Loucy (cell line): ENCODE data around the gene TREML1.

Experiments used
- H2AFZ ChIP-seq: fragments of 200-600 bp; sonication (generic); 2 replicates; pipeline ENCODE4 v1.6.0; 2016; ENCODE audit warnings: antibody characterized with exemption, mild to moderate bottlenecking, low read length, moderate library complexity
- H3F3A ChIP-seq: fragments of 200-600 bp; 2 replicates; pipeline ENCODE4 v1.6.0; 2016; ENCODE audit warnings: antibody characterized with exemption, low read depth, mild to moderate bottlenecking
- H3K27me3 ChIP-seq: fragments of 200-600 bp; sonication (generic); 2 replicates; pipeline ENCODE4 v1.6.1; 2014; ENCODE audit warnings: low read length, mild to moderate bottlenecking; ENCODE audit not compliant: insufficient read depth, poor library complexity, severe bottlenecking
- H3K36me3 ChIP-seq: fragments of 200-600 bp; sonication (generic); 2 replicates; pipeline ENCODE4 v1.6.1; 2016; ENCODE audit warnings: low read length; ENCODE audit not compliant: insufficient read depth
- H3K4me1 ChIP-seq: fragments of 200-600 bp; sonication (generic); 2 replicates; pipeline ENCODE4 v1.5.1; 2014; ENCODE audit warnings: low read length, mild to moderate bottlenecking; ENCODE audit not compliant: insufficient read depth, poor library complexity, severe bottlenecking
- H3K4me2 ChIP-seq: fragments of 200-600 bp; sonication (generic); 2 replicates; pipeline ENCODE4 v1.6.0; 2014; ENCODE audit warnings: antibody characterized with exemption, low read length, low read depth, mild to moderate bottlenecking; ENCODE audit not compliant: poor library complexity, severe bottlenecking
- H3K4me3 ChIP-seq: fragments of 200-600 bp; sonication (generic); 2 replicates; pipeline ENCODE4 v1.5.1; 2014; ENCODE audit warnings: low read length, mild to moderate bottlenecking, mixed read lengths; ENCODE audit not compliant: poor library complexity, severe bottlenecking
- H3K79me2 ChIP-seq: fragments of 200-600 bp; sonication (generic); 2 replicates; pipeline ENCODE4 v1.6.1; 2014; ENCODE audit warnings: low read length; ENCODE audit not compliant: insufficient read depth
- H3K9ac ChIP-seq: fragments of 200-600 bp; sonication (generic); 2 replicates; pipeline ENCODE4 v1.6.0; 2014; ENCODE audit warnings: mild to moderate bottlenecking, low read depth, low read length, moderate library complexity; ENCODE audit not compliant: poor library complexity, severe bottlenecking
- H3K9me2 ChIP-seq: fragments of 200-600 bp; sonication (generic); replicated peaks from 2 replicates; pipeline ENCODE4 v1.6.1; 2016; ENCODE audit warnings: low read depth, low read length, mixed read lengths
- H3K9me3 ChIP-seq: fragments of 200-600 bp; sonication (generic); 2 replicates; pipeline ENCODE4 v1.6.1; 2014; ENCODE audit warnings: mild to moderate bottlenecking, antibody characterized with exemption, low read length, low read depth; ENCODE audit not compliant: insufficient read depth
- H4K20me1 ChIP-seq: fragments of 200-600 bp; sonication (generic); 2 replicates; pipeline ENCODE4 v1.6.0; 2014; ENCODE audit warnings: antibody characterized with exemption, low read length, mild to moderate bottlenecking; ENCODE audit not compliant: insufficient read depth, poor library complexity, severe bottlenecking
- EZH2phosphoT487 ChIP-seq: fragments of 200-600 bp; IDR thresholded peaks from 2 replicates; pipeline ENCODE4 v1.6.1; 2018; ENCODE audit warnings: antibody characterized with exemption, mild to moderate bottlenecking, moderate library complexity, borderline replicate concordance
- TF ChIP-seq, protein P1 (sequence below): fragments of 200-600 bp; sonication (generic); conservative IDR thresholded peaks from 2 replicates; pipeline ENCODE4 v1.5.1; 2014; ENCODE audit warnings: mild to moderate bottlenecking, antibody characterized with exemption, low read length

Gene TREML1

DNA sequence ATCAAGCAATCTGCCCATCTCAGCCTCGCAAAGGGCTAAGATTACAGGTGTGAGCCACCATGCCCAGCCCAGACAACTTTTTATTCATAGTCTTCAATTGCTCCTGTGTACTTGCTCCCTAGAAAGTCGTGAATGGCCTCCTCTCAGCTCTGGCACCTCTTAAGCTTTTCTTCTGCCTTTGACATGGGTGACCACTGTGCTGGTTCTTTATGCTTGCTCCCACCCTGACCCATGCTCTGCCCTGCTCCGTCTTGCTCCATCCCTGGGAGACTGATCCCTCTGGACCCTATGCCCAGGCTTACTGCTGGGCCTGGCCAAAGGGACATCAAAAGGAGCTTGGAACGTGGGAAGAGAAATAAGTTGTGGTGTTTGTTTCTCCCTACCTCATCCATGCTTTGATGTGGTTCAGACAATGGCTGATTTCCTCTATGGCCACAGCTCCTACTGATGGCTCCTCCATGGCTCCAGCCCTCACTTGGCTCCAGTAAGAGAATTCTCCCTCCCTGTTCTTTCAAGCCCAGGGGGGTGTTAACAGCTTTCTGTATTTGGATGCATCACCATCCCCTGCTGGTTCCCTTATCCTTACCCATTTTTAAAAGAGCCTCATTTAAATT lies 16.5 kb upstream of the TREML1 start:
- no peak overlapping the region for H3K4me3 ChIP-seq
- H3K9ac ChIP-seq = no peak overlapping the region
- H3K79me2 ChIP-seq = no peaks in the 10 kb centered on the region
- H3K36me3 ChIP-seq = no peaks in the 10 kb centered on the region
- H3K4me1 ChIP-seq = no peaks in the 10 kb centered on the region
- H2AFZ ChIP-seq = no peak overlapping the region
- no peaks in the 10 kb centered on the region for H3F3A ChIP-seq
- no peaks in the 10 kb centered on the region for H3K9me3 ChIP-seq
- no peak overlapping the region for H3K4me2 ChIP-seq
- H3K27me3 ChIP-seq = no peaks in the 10 kb centered on the region
- H4K20me1 ChIP-seq = no peaks in the 10 kb centered on the region
- TF ChIP-seq, protein P1, sequence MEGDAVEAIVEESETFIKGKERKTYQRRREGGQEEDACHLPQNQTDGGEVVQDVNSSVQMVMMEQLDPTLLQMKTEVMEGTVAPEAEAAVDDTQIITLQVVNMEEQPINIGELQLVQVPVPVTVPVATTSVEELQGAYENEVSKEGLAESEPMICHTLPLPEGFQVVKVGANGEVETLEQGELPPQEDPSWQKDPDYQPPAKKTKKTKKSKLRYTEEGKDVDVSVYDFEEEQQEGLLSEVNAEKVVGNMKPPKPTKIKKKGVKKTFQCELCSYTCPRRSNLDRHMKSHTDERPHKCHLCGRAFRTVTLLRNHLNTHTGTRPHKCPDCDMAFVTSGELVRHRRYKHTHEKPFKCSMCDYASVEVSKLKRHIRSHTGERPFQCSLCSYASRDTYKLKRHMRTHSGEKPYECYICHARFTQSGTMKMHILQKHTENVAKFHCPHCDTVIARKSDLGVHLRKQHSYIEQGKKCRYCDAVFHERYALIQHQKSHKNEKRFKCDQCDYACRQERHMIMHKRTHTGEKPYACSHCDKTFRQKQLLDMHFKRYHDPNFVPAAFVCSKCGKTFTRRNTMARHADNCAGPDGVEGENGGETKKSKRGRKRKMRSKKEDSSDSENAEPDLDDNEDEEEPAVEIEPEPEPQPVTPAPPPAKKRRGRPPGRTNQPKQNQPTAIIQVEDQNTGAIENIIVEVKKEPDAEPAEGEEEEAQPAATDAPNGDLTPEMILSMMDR = no peak
- TF ChIP-seq EZH2phosphoT487 = no peak
- no peaks in the 10 kb centered on the region for H3K9me2 ChIP-seq

- Histone ChIP-seq H3K9me3 (no peaks in the 10 kb centered on the region), H3K9ac (no peak overlapping the region), H3K9me2 (no peaks in the 10 kb centered on the region), H3K4me3 (no peak overlapping the region), H3K4me2 (no peak overlapping the region), H3K79me2 (no peaks in the 10 kb centered on the region), H2AFZ (no peak overlapping the region), H3K27me3 (no peaks in the 10 kb centered on the region), H3K4me1 (no peaks in the 10 kb centered on the region), H3K36me3 (no peaks in the 10 kb centered on the region), H4K20me1 (no peaks in the 10 kb centered on the region), H3F3A (no peaks in the 10 kb centered on the region)
- TF ChIP-seq EZH2phosphoT487 = no peak
- TF ChIP-seq, protein P1 = no peak
Measured at GRCh38 chr6:41167173-41167963, 13.2 kb upstream of the TREML1 start.

GRCh38 chr6:41164551-41165120 lies 10.5 kb upstream of the TREML1 start:
- Histone ChIP-seq H3K4me2 (no peak overlapping the region), H4K20me1 (no peaks in the 10 kb centered on the region), H2AFZ (no peak overlapping the region), H3K9me2 (no peaks in the 10 kb centered on the region), H3K36me3 (no peaks in the 10 kb centered on the region), H3K9ac (no peak overlapping the region), H3K4me3 (no peak overlapping the region), H3F3A (no peaks in the 10 kb centered on the region), H3K27me3 (no peaks in the 10 kb centered on the region), H3K79me2 (no peaks in the 10 kb centered on the region), H3K4me1 (no peaks in the 10 kb centered on the region), H3K9me3 (no peaks in the 10 kb centered on the region)
- TF ChIP-seq EZH2phosphoT487 = no peak
- TF ChIP-seq, protein P1 = no peak
